Effector CD4-positive, alpha-beta T cell (primary cell): ENCODE results near the gene ZNF670.
A peak's percentile ranks its signal among the peaks of the same experiment; 100 is the strongest.

Source experiments
- DNase-seq: peaks from one replicate; pipeline ENCODE4 v3.0.0-alpha.2; 2020

Gene ZNF670

DNA sequence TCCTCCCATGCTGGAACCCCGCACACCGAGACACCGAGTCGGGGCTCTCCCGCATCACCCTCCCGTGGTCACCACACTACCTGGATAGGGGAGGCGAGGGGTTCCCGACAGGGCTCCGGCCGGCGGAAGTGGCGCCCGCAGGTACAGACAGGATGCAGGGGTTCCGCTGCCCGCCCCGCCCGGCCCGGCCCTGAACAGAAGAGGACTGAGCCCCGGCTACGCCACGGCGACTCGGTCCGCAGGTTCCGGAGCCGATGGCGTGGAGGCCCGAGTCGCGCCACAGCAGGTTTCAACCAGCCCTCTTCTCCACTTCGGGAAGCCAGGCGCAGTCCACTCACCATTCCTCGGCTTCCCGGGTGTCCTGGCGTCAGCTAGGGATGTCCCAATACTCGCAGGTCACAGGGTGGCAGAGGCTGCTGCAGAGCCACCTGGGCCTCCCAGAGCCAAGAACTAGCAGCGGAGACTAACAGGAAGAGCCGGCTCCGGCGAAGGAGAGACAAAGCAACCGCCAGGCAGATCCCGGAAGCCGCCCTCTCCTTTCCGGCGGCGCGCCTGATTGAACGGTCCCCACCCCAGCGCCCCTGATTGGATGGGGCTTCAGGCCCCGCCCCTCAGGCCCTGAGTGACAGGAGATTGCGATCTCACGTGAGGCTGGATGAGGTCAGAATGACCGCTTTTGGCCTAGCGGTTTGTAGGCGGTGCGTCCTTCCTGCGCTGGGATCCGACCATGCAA, 25.4 kb upstream of the ZNF670 start, which contains the start of gene ZNF669:
ZNF669 (minus strand) TSS at position 498 of the 733 bp plus-strand sequence; CDS start at position 341, 157 bp downstream.
- peak; percentile 80 for DNase-seq

DNA sequence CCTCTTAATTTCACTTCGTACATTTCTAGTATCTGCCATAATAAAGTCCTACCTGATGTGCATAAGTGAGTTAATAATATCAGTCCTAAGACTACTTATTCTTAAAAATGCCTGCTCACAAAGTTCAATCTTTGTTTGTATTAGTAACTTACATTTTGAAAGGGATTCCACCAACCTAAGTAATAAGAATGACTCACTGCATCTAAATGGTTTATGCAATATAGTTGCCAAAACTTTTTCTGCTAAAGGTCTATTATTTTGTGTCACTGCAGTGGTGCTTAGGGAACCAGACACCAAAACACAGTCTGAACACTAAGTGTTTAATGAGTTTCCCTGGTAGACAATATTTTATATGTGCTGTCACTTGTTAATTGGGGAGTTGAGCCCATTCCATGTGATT, 23.8 kb upstream of the ZNF670 start:
- DNase-seq = no peak

DNA sequence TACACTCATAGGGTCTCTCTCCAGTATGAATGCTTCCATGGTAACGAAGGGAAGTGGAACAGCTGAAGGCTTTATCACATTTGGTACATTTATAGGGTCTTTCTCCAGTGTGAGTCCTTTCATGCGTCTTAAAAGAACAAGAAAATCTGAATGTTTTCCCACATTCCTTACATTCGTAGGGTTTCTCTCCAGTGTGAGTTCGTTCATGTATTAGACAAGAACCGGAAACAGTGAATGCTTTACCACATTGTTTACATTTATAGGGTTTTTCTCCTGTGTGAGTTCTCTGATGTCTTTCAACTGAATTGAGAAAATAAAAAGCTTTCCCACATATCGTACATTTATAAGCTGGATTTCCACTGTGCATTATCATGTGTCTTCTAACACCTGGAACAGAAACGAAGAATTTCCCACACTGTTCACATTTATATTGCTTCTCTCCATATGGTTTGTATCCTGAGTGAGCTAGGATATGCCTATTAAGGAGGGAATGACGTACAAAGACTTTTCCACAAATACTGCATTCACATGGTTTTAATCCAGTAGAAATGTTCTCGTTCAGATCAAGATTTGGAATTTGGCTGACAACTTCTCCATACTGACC, 22.2 kb upstream of the ZNF670 start:
- no peak for DNase-seq

DNA sequence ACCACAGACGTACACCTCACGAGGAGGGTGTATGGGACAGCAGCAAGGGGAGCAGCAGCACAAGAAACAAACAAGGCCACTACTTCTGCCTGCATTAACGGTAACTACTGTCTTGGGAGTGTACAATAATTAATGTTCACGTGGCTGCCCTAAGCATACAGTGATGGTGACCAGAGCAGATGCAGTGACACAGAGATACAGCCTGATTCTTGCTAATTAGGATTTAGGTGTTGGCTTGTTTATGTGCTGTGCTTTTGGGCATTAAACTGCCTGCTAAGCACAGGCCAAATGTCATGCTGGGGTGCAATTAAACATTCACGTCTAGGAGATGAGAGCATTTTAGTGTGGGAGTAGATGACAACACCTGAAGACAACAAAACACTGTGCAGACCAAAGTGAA, 18.3 kb upstream of the ZNF670 start:
- no peak for DNase-seq

DNA sequence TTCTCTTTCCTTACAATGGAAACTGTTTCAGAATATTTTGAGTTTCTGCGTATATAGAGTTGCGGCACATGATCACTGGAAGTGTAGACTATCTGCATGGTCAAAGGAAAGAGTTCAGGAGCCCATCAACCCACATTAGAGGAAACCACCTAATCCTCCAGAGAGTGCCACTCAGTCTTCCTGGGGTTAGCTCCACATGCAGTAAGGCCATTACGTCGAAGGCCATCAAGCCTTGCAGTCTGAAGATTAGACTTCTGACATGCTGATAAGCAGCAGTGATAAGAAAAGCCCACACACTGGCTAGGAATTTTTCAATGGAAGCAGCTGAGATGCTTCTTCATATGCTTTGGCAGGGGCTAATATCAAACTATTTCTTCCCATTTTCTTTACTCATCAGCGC, 17.9 kb upstream of the ZNF670 start:
- no peak for DNase-seq

DNA sequence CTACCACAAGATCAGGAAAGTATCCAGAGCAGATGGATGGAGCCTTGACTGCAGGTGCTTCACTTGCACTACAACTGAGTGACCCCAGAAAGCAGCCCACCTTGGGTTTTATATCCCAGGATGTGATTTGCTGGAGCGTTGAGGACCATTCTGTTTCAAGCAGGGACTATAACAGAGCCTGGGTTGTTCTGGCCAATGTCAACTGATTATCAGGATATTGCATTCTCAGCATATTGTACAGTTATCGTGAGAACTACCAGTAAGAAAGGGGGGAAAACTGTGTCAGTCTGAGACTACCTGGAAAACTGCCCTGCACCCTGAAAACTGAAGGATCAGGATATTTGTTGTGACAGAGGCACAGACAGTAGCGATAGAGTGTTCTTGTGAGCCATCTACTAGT, 17.5 kb upstream of the ZNF670 start:
- DNase-seq = no peak

DNA sequence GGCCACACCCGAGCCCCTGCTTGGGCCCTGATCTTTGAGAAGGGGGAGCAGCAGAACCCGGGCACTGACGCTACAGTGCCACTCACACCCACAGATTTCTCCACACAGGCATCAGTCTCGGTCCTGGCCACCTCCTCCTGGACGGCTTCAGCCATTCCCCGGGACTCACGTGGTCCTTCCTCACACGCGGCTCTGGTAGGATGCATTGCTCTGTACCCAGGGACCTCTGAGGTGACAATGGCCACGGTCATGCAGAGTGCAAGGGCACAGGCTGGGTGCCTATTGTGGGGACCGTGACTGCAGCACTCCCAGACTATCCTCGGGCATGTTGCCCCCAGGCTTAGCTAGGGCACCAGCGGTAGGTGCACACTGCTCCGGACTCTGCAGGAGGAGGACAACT, 11.8 kb upstream of the ZNF670 start:
- DNase-seq = no peak

DNA sequence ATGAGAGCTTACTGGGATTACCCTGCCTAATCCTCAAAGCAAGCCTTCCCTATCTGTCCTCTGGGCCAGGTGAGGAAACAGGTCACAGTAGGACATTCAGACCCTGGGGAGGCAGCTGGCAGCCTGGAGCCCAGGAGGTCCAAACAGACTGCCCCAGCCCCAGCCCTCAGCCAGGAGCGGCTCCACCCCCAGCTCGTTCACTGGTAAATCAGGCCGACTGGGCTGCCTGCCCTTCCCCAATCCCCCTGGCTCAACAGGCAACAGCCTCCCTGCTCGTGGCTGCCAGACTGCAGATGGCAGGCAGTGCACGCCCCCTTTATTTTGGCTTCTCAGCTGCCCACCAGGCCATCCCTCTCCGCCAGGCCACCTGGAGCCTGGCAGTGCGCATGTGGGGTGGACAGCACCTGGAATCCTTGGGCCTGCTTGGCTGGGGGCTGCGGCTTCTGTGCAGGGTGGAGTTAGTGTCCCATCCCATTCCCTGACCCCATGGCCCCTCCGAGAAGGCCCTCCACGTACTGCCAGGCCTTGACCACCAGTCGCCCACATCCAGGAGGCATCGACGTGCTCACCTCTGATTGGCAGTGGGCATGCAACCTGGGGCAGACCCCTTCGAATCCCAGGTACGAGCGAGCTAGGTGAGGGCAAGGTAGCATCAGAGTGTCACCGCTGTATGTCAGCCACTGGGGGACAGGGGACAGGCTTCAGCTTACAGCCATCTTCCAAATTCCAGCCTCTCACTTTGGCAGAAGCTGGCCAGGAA, 11.2 kb upstream of the ZNF670 start:
- no peak for DNase-seq

DNA sequence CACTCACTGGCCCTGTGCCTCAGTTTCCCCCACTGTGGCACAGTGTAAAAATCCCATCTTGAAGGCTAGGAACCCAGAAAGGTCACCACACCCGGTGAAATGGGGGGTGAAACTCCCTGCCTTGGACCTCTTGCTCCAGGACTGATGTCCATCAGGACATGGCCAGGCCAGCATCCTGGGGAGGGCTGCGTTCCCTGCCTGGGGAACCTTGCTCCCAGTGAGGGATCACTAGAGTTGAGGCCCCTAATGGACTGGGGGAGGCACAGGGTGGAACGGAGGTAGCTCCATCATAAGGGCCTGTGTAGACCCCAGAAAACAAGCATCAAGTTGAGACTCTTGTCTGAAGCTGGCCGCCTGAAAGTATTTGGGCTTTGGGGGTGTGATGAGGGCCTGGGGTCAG, 10.4 kb upstream of the ZNF670 start:
- no peak for DNase-seq

DNA sequence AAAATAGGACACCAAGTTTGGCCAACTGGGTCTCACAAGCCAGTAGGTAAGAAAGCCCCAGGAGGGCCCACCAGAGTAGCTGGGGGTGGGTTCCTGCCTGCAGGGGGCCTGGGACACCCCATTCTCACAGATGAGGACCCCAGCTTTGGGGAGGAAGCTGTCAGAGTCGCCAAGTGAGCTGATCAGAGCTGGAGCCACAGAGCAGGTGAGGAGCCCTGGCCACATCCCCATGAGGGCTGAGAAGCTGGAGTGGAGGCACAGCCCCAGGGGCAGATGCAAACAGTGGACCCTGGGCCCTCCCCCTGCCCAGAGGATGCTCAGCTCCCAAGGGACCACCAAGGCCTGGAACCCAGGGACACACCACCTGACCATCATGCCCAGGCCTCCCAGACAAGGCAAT, 8.6 kb upstream of the ZNF670 start:
- no peak for DNase-seq

DNA sequence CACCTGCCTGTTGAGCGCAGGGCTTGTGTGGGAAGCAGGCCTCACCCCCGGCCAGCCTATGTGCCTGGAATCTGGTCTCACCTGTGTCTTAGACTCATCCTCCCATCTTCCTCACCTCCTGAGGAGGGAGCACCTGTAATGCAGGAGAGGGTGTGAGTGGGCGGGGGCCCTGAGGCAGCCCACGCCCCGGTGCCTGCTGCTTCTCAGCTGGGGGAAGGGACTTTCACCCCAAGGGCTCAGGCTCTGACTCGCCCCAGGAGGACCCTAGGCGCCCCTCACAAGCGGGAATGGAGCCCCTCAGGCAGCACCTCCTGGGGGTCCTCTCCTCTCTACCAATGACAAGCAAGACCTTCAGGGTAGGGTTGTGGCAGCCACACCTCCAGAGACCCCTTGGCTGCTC, 6.7 kb upstream of the ZNF670 start:
- DNase-seq = no peak

DNA sequence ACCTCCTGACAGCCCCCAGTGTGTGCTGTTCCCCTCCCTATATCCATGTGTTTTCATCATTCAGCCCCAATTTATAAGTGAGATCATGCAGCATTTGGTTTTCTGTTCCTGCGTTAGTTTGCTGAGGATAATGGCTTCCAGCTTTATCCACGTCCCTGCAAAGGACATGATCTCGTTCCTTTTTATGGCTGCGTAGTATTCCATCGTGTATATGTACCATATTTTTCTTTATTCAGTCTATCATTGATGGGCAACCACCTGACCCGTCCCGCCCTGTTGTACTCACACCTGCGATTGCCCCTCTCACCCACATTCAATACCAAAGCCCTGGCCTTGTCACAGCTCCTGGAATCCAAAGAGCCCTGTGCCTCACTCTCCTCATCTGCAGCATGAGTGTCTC, 6.2 kb upstream of the ZNF670 start:
- no peak for DNase-seq

DNA sequence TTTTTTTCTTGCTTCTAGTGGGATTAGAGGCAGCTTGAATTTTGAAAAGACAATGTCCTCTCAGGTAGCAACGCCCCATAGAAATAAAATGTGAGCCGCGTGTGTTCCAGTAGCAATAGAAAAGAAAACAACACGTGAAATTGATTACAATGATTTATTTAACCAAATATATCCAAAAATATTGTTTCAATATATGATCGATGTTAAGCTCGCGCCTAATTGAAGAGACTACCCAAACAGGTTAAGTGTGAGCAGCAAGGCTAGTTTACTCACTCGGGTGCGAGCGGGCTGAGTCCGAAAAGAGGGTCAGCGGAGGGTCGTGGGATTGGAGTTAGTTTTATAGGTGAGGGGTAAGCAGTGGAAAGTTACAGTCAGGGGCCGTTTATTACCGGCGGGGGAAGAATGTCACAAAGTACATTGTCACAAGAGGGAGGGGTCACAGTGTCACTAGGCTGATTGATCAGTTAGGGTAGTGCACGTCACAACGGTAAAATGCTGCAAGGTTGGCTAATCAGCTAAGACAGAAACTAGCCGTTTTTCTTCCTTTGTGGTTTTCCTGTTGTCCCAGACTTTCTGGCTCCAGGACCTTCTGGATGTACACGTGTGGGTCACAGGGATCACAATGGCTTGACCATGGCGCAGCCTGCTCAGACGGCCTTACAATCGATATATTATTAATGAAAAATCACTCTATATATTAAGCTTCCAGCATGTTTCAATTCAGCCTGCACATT, 697 bp upstream of the ZNF670 start:
- DNase-seq = no peak

DNA sequence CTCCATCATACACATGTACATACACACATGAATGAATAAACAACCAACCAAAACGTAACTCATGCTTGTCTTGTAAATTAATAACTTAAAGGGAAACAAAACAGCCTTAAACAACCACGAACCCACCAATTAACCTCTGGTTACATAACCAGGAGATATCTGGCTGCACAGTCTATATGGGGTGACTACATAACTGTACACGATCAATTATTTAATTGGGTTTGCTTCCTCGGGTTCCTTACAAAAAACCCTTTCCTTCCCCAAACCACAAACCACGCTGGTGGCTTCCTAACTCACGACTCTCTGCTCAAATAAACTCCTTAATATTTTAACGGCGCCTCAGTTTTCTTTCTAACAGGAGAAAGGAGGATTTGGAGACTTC, 744 bp downstream of the ZNF670 start:
- DNase-seq = no peak

DNA sequence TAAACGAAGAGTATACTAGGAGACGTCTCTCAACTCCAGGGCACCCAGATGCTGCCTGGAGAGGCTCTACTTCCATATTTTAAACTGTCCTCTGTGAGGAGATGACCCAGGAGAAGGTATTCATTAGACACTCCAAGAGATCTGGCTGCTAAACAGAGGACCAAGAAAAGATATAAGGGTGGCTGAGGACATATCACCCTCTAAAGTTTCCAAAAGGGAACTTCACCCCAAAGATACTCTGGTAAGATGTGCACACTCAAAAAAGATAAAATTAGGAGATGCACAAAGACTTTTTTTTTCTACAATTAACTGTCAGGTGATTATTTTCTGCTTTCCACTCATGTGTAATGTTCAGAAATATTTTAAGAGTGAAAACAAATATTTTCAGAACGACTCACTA, 1.4 kb downstream of the ZNF670 start:
- no peak for DNase-seq

DNA sequence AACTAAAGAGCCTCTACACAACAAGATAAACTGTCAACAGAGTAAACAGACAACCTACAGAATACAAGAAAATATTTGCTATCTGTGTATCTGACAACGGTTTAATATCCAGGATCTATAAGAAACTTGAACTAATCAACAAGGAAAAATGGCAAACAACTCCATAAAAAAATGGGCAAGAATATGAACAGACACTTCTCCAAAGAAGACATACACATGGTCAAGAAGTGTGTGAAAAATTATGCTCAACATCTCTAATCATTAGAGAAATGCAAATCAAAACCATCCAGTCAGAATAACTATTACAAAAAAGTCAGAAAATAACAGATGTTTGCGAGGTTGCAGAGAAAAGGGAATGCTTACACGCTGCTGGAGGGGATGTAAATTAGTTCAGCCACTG, 8.0 kb downstream of the ZNF670 start:
- no peak for DNase-seq

DNA sequence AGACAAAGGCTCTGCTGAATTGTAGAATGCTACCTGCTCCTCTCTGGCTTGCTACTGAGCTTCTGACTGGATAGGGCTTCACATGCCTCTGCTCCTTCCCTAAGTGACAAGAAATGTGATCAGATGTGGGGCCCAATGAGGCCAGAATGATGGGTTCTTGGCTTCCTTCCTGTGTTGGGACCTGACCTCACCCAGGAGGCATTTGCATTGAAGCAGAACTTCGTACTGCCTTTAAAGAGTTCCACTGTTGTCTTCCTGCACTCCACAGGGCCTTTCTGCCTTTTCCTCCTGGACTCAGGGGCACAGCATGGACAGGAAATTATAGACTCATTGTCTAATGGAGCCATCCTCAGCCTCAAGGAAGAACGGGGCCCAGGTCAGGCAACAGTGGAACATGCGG, 14.3 kb downstream of the ZNF670 start:
- DNase-seq = no peak

DNA sequence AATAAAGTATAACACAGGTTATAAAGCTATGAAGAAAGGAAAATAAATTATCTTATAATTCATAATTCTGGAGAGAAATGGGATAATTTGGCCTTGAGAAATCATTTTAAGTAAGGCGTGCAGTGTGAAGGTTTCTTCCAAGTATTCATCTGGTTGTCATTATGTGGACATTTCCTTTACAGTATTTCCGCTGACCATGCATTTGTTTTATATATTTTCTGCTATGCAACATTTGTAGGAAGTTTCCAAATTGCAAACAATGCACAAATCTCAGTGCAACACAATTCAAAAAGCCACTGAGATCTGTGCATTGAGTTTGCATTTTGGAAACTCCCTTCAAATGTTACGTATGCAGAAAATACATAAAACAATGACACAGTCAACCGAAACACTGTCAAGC, 17.8 kb downstream of the ZNF670 start:
- no peak for DNase-seq

DNA sequence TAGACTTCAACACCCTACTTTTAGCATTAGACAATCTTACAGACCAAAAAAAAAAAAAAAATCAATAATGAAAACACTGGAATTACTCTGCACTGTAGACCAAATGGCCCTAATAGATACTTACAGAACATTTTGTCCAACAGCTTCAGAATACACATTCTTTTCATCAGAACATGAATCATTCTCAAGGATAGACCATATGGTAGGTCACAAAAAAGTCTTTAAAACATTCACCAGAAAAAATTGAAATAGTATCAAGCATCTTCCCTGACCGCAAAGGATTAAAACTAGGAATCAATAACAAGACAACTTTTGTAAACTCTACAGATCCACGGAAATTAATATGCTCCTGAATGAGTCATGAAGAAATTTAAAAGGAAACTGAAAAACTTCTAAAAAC, 22.5 kb downstream of the ZNF670 start:
- no peak for DNase-seq

DNA sequence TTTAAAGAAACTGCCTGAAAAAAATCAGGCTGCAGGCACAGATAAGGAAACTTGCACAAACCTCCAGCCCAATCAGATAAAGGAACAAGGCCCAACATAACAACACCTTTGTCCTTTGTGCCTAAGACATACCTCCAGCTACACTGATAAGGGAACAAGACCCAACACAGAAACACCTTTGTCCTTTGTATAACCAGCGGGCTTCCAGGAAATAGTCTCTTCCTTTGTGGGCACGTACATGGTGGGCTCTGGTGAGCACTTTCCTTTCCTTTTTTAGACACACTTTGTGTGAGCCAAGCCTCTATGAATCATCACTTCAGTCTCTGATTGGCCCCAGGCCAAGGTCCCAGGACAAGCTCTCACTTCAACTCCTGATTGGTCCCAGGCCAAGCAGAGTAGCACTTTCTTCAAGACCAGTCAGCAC, 23.6 kb downstream of the ZNF670 start:
- DNase-seq = no peak

DNA sequence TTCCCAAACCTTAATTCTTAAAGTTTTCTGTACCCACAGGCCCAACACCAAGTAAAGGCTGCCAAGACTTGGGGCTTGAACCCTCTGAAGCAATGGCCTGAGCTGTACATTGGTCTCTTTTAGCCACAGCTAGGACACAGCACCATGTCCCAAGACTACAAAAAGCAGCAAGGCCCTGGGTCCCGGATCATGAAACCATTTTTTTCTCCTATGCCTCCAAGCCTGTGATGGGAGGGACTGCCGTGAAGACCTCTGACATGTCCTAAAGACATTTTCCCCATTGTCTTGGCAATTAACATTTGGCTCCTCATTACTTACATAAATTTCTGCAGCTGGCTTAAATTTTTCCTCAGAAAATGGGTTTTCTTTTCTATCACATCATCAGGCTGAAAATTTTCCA, 30.9 kb downstream of the ZNF670 start:
- DNase-seq = no peak

DNA sequence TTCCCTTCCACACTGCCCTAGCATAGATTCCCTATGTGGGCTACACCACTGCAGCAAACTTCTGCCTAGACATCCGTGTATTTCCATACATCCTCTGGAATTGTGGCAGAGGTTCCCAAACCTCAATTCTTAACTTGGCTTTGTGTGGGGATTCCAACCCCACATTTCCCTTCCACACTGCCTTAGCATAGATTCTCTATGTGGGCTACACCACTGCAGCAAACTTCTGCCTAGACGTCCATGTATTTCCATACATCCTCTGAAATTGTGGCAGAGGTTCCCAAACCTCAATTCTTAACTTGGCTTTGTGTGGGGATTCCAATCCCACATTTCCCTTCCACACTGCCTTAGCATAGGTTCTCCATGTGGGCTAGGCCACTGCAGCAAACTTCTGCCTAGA, 31.4 kb downstream of the ZNF670 start:
- DNase-seq = no peak

DNA sequence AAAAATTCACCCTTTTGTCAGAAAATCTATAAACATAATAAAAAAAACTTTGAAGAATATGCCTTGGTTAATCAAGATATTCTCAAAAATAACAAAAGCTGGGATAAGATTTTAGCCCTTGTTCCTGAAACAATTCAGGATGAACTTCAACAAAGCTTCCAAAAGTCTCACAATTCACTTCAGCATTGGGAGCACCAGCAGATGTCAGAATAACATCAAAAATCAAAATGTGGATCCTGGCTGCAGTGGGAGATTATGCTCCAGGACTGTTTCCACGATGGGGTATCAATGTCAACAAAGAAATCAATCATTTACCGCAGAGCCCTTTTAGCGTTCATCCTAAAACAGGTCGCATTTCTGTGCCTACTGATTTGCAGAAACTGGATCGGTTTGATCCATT, 35.2 kb downstream of the ZNF670 start:
- DNase-seq = no peak
